Measurements from ENCODE around the gene DDX10.
"Not testable (repeated sequence)": the region's sequence is repeated elsewhere in the genome, so short reads cannot be mapped to it uniquely, and the experiment has no call there.

DDX10 gene

GRCh38 chr11:108664730-108665525 lies at the start of gene DDX10:
TSS of gene DDX10 (plus strand) at chr11:108665069. CDS start at chr11:108665154, 85 bp downstream.
- H3K4me1 Mint-ChIP-seq: peaks cover 48% of the 10 kb centered on the region
- peak within 1 kb of the TSS; percentile 100 for H3K4me3 Mint-ChIP-seq

GRCh38 chr11:108616549-108616948 lies 48.3 kb upstream of the DDX10 start:
- H3K4me1 Mint-ChIP-seq: no peaks in the 10 kb centered on the region
- no peak overlapping the region for H3K27ac Mint-ChIP-seq
- no peak for ATAC-seq
- no peaks in the 10 kb centered on the region for H3K36me3 Mint-ChIP-seq
- DNase-seq (ENCODE audit: low spot score in 2 of 2): no peak
- no peaks in the 10 kb centered on the region for H3K9me3 Mint-ChIP-seq
- no peak overlapping the region for H3K4me3 Mint-ChIP-seq

More at GRCh38 chr11:108664730-108665525, at the start of gene DDX10:
- H3K9me3 Mint-ChIP-seq: no peaks in the 10 kb centered on the region
- peak; percentile 94 to 99 for DNase-seq (ENCODE audit: low spot score in 2 of 2)
- peak; percentile 97 for ATAC-seq
- H3K36me3 Mint-ChIP-seq: peaks cover 8% of the 10 kb centered on the region
- H3K27ac Mint-ChIP-seq: peak within 1 kb of the TSS; percentile 97

- no peak overlapping the region for H3K4me3 Mint-ChIP-seq
- ATAC-seq (no peak), DNase-seq (ENCODE audit: low spot score in 2 of 2) (no peak)
- no peak overlapping the region for H3K27ac Mint-ChIP-seq
- H3K4me1 Mint-ChIP-seq: no peaks in the 10 kb centered on the region
- H3K9me3 Mint-ChIP-seq: no peaks in the 10 kb centered on the region
- no peaks in the 10 kb centered on the region for H3K36me3 Mint-ChIP-seq
These were observed 47.8 kb upstream of the DDX10 start for GRCh38 chr11:108617055-108617454.

- ATAC-seq (no peak), DNase-seq (ENCODE audit: low spot score in 2 of 2) (no peak)
- Mint-ChIP-seq H3K4me3 (no peak overlapping the region), H3K9me3 (no peaks in the 10 kb centered on the region), H3K27ac (no peak overlapping the region), H3K36me3 (no peaks in the 10 kb centered on the region), H3K4me1 (no peaks in the 10 kb centered on the region)
These were observed 46.3 kb upstream of the DDX10 start for GRCh38 chr11:108618529-108618928.

GRCh38 chr11:108620958-108621772 lies 43.7 kb upstream of the DDX10 start:
- H3K9me3 Mint-ChIP-seq: no peaks in the 10 kb centered on the region
- ATAC-seq (peak; percentile 95), DNase-seq (ENCODE audit: low spot score in 2 of 2) (no peak)
- H3K4me3 Mint-ChIP-seq: no peak overlapping the region
- no peak overlapping the region for H3K27ac Mint-ChIP-seq
- no peaks in the 10 kb centered on the region for H3K36me3 Mint-ChIP-seq
- H3K4me1 Mint-ChIP-seq: peaks cover 8% of the 10 kb centered on the region

- Mint-ChIP-seq H3K36me3 (no peaks in the 10 kb centered on the region), H3K4me1 (peaks cover 8% of the 10 kb centered on the region), H3K4me3 (no peak overlapping the region), H3K9me3 (no peaks in the 10 kb centered on the region), H3K27ac (no peak overlapping the region)
- no peak for ATAC-seq
- no peak for DNase-seq (ENCODE audit: low spot score in 2 of 2)
These were observed 42.5 kb upstream of the DDX10 start for GRCh38 chr11:108622341-108622740.

- DNase-seq (ENCODE audit: low spot score in 2 of 2) (no peak), ATAC-seq (peak; percentile 54)
- no peak overlapping the region for H3K27ac Mint-ChIP-seq
- no peaks in the 10 kb centered on the region for H3K36me3 Mint-ChIP-seq
- peaks cover 8% of the 10 kb centered on the region for H3K4me1 Mint-ChIP-seq
- H3K4me3 Mint-ChIP-seq: no peak overlapping the region
- no peaks in the 10 kb centered on the region for H3K9me3 Mint-ChIP-seq
These were observed 40.5 kb upstream of the DDX10 start for GRCh38 chr11:108624196-108624925.

- Mint-ChIP-seq H3K4me3 (no peak overlapping the region), H3K36me3 (no peaks in the 10 kb centered on the region), H3K27ac (no peak overlapping the region), H3K4me1 (peaks cover 8% of the 10 kb centered on the region), H3K9me3 (no peaks in the 10 kb centered on the region)
- no peak for DNase-seq (ENCODE audit: low spot score in 2 of 2)
- no peak for ATAC-seq
These were observed 36.5 kb upstream of the DDX10 start for GRCh38 chr11:108628326-108628725.

- Mint-ChIP-seq H3K4me3 (no peak overlapping the region), H3K4me1 (peaks cover 8% of the 10 kb centered on the region), H3K27ac (no peak overlapping the region), H3K9me3 (no peaks in the 10 kb centered on the region), H3K36me3 (no peaks in the 10 kb centered on the region)
- ATAC-seq (peak; percentile 16), DNase-seq (ENCODE audit: low spot score in 2 of 2) (no peak)
These were observed 36.1 kb upstream of the DDX10 start for GRCh38 chr11:108628812-108629211.

GRCh38 chr11:108629274-108629673 lies 35.6 kb upstream of the DDX10 start:
- no peak for ATAC-seq
- H3K4me3 Mint-ChIP-seq: no peak overlapping the region
- DNase-seq (ENCODE audit: low spot score in 2 of 2): no peak
- no peak overlapping the region for H3K27ac Mint-ChIP-seq
- H3K36me3 Mint-ChIP-seq: no peaks in the 10 kb centered on the region
- no peaks in the 10 kb centered on the region for H3K9me3 Mint-ChIP-seq
- peaks cover 8% of the 10 kb centered on the region for H3K4me1 Mint-ChIP-seq

- DNase-seq (ENCODE audit: low spot score in 2 of 2) (no peak), ATAC-seq (no peak)
- H3K4me1 Mint-ChIP-seq: no peaks in the 10 kb centered on the region
- no peak overlapping the region for H3K27ac Mint-ChIP-seq
- H3K9me3 Mint-ChIP-seq: no peaks in the 10 kb centered on the region
- H3K36me3 Mint-ChIP-seq: no peaks in the 10 kb centered on the region
- no peak overlapping the region for H3K4me3 Mint-ChIP-seq
These were observed 32.7 kb upstream of the DDX10 start for GRCh38 chr11:108632041-108632704.

- no peaks in the 10 kb centered on the region for H3K4me1 Mint-ChIP-seq
- DNase-seq (ENCODE audit: low spot score in 2 of 2) (no peak), ATAC-seq (no peak)
- H3K9me3 Mint-ChIP-seq: no peaks in the 10 kb centered on the region
- no peak overlapping the region for H3K4me3 Mint-ChIP-seq
- no peaks in the 10 kb centered on the region for H3K36me3 Mint-ChIP-seq
- no peak overlapping the region for H3K27ac Mint-ChIP-seq
These were observed 29.8 kb upstream of the DDX10 start for GRCh38 chr11:108635106-108635505.

GRCh38 chr11:108636222-108636621 lies 28.6 kb upstream of the DDX10 start:
- H3K36me3 Mint-ChIP-seq: no peaks in the 10 kb centered on the region
- H3K4me1 Mint-ChIP-seq: no peaks in the 10 kb centered on the region
- no peaks in the 10 kb centered on the region for H3K9me3 Mint-ChIP-seq
- no peak overlapping the region for H3K27ac Mint-ChIP-seq
- DNase-seq (ENCODE audit: low spot score in 2 of 2) (no peak), ATAC-seq (no peak)
- H3K4me3 Mint-ChIP-seq: no peak overlapping the region

GRCh38 chr11:108639146-108639545 lies 25.7 kb upstream of the DDX10 start:
- no peak overlapping the region for H3K27ac Mint-ChIP-seq
- DNase-seq (ENCODE audit: low spot score in 2 of 2): no peak
- H3K9me3 Mint-ChIP-seq: no peaks in the 10 kb centered on the region
- H3K36me3 Mint-ChIP-seq: no peaks in the 10 kb centered on the region
- no peak for ATAC-seq
- H3K4me3 Mint-ChIP-seq: no peak overlapping the region
- no peaks in the 10 kb centered on the region for H3K4me1 Mint-ChIP-seq

GRCh38 chr11:108641752-108642151 lies 23.1 kb upstream of the DDX10 start:
- H3K4me1 Mint-ChIP-seq; H3K36me3 Mint-ChIP-seq; H3K27ac Mint-ChIP-seq; H3K9me3 Mint-ChIP-seq; ATAC-seq; DNase-seq (ENCODE audit: low spot score in 2 of 2); H3K4me3 Mint-ChIP-seq: not testable (repeated sequence)

Measured in stimulated activated effector memory CD8-positive, alpha-beta T cell treated with anti-CD3 and anti-CD28 coated beads, Interleukin-12 subunit alpha, Interleukin-12 subunit beta, amount 100 ng/mL, for 72 hours (primary cell).